ENCODE data around the gene BGN. TPM values are rescaled to one million over a fixed set of nuclear protein-coding genes. Genes with fewer than 3 reads are reported as not detected.

BGN gene
- total RNA-seq, 1 experiment from 2014 or later, result not detected

- Histone ChIP-seq H3K79me2 (ENCODE audit: low read length) (no peaks in the 10 kb centered on the region), H3F3A (ENCODE audit: low read length, unreplicated experiment) (no peaks in the 10 kb centered on the region), H3K4me1 (ENCODE audit: insufficient read depth, low read length) (no peaks in the 10 kb centered on the region), H3K27ac (ENCODE audit: low read length) (no peak overlapping the region), H4K20me1 (ENCODE audit: low read length) (no peaks in the 10 kb centered on the region), H3K27me3 (ENCODE audit: low read length) (peaks cover 9% of the 10 kb centered on the region; the same call in 1 of the 2 replicates), H3K4me2 (ENCODE audit: low read length) (no peak overlapping the region), H3K9me2 (replicated peaks; ENCODE audit: low read length) (no peaks in the 10 kb centered on the region), H3K9me3 (ENCODE audit: low read length) (no peaks in the 10 kb centered on the region), H3K4me3 (ENCODE audit: low read length) (no peak overlapping the region), H2AFZ (ENCODE audit: low read length) (no peak overlapping the region), H3K36me3 (ENCODE audit: low read depth, low read length) (no peaks in the 10 kb centered on the region), H3K9ac (ENCODE audit: low read length) (no peak overlapping the region)
- POLR2A ChIA-PET (ENCODE audit: unreplicated experiment), result no interaction called here
- no peak for TF ChIP-seq CTCF (conservative IDR thresholded peaks at IDR 0.05; ENCODE audit: low read depth, low read length)
- no peak for TF ChIP-seq EZH2 (IDR thresholded peaks at IDR 0.05; ENCODE audit: low read length, unreplicated experiment)
- no peak for TF ChIP-seq EZH2phosphoT487 (IDR thresholded peaks at IDR 0.05; ENCODE audit: borderline replicate concordance, low read length)
- CTCF ChIA-PET, result no interaction called here
- ATAC-seq, result no peak
- DNase-seq, result no peak
- intact Hi-C loops (cut with micrococcal nuclease), result no loop called here
- BruUV-seq (replicated peaks), result no TSS peak
Observed at GRCh38 chrX:153514259-153514658, 19.5 kb downstream of the BGN start.

- no peak for TF ChIP-seq CTCF (conservative IDR thresholded peaks at IDR 0.05; ENCODE audit: low read depth, low read length)
- no peak for TF ChIP-seq EZH2phosphoT487 (IDR thresholded peaks at IDR 0.05; ENCODE audit: borderline replicate concordance, low read length)
- TF ChIP-seq EZH2 (IDR thresholded peaks at IDR 0.05; ENCODE audit: low read length, unreplicated experiment), result no peak
- no TSS peak for BruUV-seq (replicated peaks)
- H3K27ac ChIP-seq (ENCODE audit: low read length), result no peak overlapping the region
- H3K9ac ChIP-seq (ENCODE audit: low read length), result no peak overlapping the region
- intact Hi-C loops (cut with micrococcal nuclease), result no loop called here
- no peak for DNase-seq
- H2AFZ ChIP-seq (ENCODE audit: low read length), result no peak overlapping the region
- no peaks in the 10 kb centered on the region for H3K4me1 ChIP-seq (ENCODE audit: insufficient read depth, low read length)
- ChIA-PET CTCF (no interaction called here), POLR2A (ENCODE audit: unreplicated experiment) (no interaction called here)
- H3K27me3 ChIP-seq (ENCODE audit: low read length), result peaks cover 9% of the 10 kb centered on the region; the same call in 1 of the 2 replicates
- H3K9me3 ChIP-seq (ENCODE audit: low read length), result no peaks in the 10 kb centered on the region
- no peaks in the 10 kb centered on the region for H4K20me1 ChIP-seq (ENCODE audit: low read length)
- H3K4me3 ChIP-seq (ENCODE audit: low read length), result no peak overlapping the region
- no peaks in the 10 kb centered on the region for H3K79me2 ChIP-seq (ENCODE audit: low read length)
- H3K9me2 ChIP-seq (replicated peaks; ENCODE audit: low read length), result no peaks in the 10 kb centered on the region
- no peaks in the 10 kb centered on the region for H3F3A ChIP-seq (ENCODE audit: low read length, unreplicated experiment)
- no peaks in the 10 kb centered on the region for H3K36me3 ChIP-seq (ENCODE audit: low read depth, low read length)
- no peak for ATAC-seq
- no peak overlapping the region for H3K4me2 ChIP-seq (ENCODE audit: low read length)
Observed at GRCh38 chrX:153515435-153515834, 20.7 kb downstream of the BGN start.

GRCh38 chrX:153516073-153516472, 21.3 kb downstream of the BGN start:
- ChIA-PET POLR2A (ENCODE audit: unreplicated experiment) (no interaction called here), CTCF (no interaction called here)
- TF ChIP-seq CTCF (conservative IDR thresholded peaks at IDR 0.05; ENCODE audit: low read depth, low read length), result no peak
- no peak for TF ChIP-seq EZH2phosphoT487 (IDR thresholded peaks at IDR 0.05; ENCODE audit: borderline replicate concordance, low read length)
- no peak for TF ChIP-seq EZH2 (IDR thresholded peaks at IDR 0.05; ENCODE audit: low read length, unreplicated experiment)

More at GRCh38 chrX:153516073-153516472, 21.3 kb downstream of the BGN start:
- no peaks in the 10 kb centered on the region for H3K9me2 ChIP-seq (replicated peaks; ENCODE audit: low read length)
- no peak overlapping the region for H3K4me2 ChIP-seq (ENCODE audit: low read length)
- H3F3A ChIP-seq (ENCODE audit: low read length, unreplicated experiment), result no peaks in the 10 kb centered on the region
- peaks cover 9% of the 10 kb centered on the region; the same call in 1 of the 2 replicates for H3K27me3 ChIP-seq (ENCODE audit: low read length)
- H3K27ac ChIP-seq (ENCODE audit: low read length), result no peak overlapping the region
- no peaks in the 10 kb centered on the region for H4K20me1 ChIP-seq (ENCODE audit: low read length)
- no peak overlapping the region for H3K4me3 ChIP-seq (ENCODE audit: low read length)
- ATAC-seq, result no peak
- H3K36me3 ChIP-seq (ENCODE audit: low read depth, low read length), result no peaks in the 10 kb centered on the region
- no peak overlapping the region for H2AFZ ChIP-seq (ENCODE audit: low read length)
- H3K9me3 ChIP-seq (ENCODE audit: low read length), result no peaks in the 10 kb centered on the region
- no peak overlapping the region for H3K9ac ChIP-seq (ENCODE audit: low read length)
- intact Hi-C loops (cut with micrococcal nuclease), result no loop called here
- no TSS peak for BruUV-seq (replicated peaks)
- H3K79me2 ChIP-seq (ENCODE audit: low read length), result no peaks in the 10 kb centered on the region
- DNase-seq, result no peak
- no peaks in the 10 kb centered on the region for H3K4me1 ChIP-seq (ENCODE audit: insufficient read depth, low read length)
